Inflammatory macrophage (primary cell): Measurements from ENCODE around the gene CHCHD6.
A peak's percentile ranks its signal among the peaks of the same experiment; 100 is the strongest.

ENCODE experiments used
- DNase-seq, 2 donors: peaks; one replicate each; pipeline ENCODE4 v3.0.0-alpha.2; 2020 to 2022

CHCHD6 gene

GRCh38 chr3:126998320-126998719 lies 294.3 kb downstream of the CHCHD6 start:
- DNase-seq = no peak

GRCh38 chr3:126998728-126999127 lies 294.7 kb downstream of the CHCHD6 start:
- no peak for DNase-seq

GRCh38 chr3:126999383-126999782 lies 295.3 kb downstream of the CHCHD6 start:
- DNase-seq = no peak

GRCh38 chr3:127000119-127000518 lies 296.1 kb downstream of the CHCHD6 start:
- no peak for DNase-seq

GRCh38 chr3:127000761-127001160 lies 296.7 kb downstream of the CHCHD6 start:
- DNase-seq = no peak

- DNase-seq = no peak
Observed at GRCh38 chr3:127001486-127002194, 297.6 kb downstream of the CHCHD6 start.

GRCh38 chr3:127002195-127003174 lies 298.4 kb downstream of the CHCHD6 start:
- no peak for DNase-seq

- no peak for DNase-seq
Observed at GRCh38 chr3:127003175-127003555, 299.1 kb downstream of the CHCHD6 start.

GRCh38 chr3:127003601-127004280 lies 299.7 kb downstream of the CHCHD6 start:
- DNase-seq = no peak

- no peak for DNase-seq
Observed at GRCh38 chr3:127004641-127005397, 300.8 kb downstream of the CHCHD6 start.

- peak in 1 of 2 donors; percentile 33 for DNase-seq
Observed at GRCh38 chr3:127005864-127006500, 301.9 kb downstream of the CHCHD6 start.

GRCh38 chr3:127006781-127007436 lies 302.9 kb downstream of the CHCHD6 start:
- no peak for DNase-seq

- DNase-seq = no peak
Observed at GRCh38 chr3:127008236-127008635, 304.2 kb downstream of the CHCHD6 start.

GRCh38 chr3:127009531-127009930 lies 305.5 kb downstream of the CHCHD6 start:
- DNase-seq = no peak
